Lower lobe of right lung (tissue), 2 donors: ENCODE results near the gene CENPO. TPM values are rescaled to one million over a fixed set of nuclear protein-coding genes. Genes with fewer than 3 reads are reported as not detected.

Experiments
- ATAC-seq, 2 donors: fragments of 200-7000 bp; cut with Tn5 transposase; one replicate each; pipeline ENCODE4 v1.9.1; 2020 to 2022; ENCODE audit warnings: mild to moderate bottlenecking in 2 of 2, moderate library complexity in 2 of 2
- DNase-seq: peaks from one replicate; pipeline ENCODE4 v3.0.0-alpha.2; 2020
- H3K27ac ChIP-seq: fragments of 200-600 bp; one replicate; pipeline ENCODE4 v1.8.0; 2022
- H3K27me3 ChIP-seq: fragments of 200-600 bp; one replicate; pipeline ENCODE4 v1.8.0; 2022; ENCODE audit warnings: low read depth
- H3K36me3 ChIP-seq: fragments of 200-600 bp; one replicate; pipeline ENCODE4 v1.8.0; 2022; ENCODE audit warnings: mild to moderate bottlenecking
- H3K4me1 ChIP-seq: fragments of 200-600 bp; one replicate; pipeline ENCODE4 v1.8.0; 2022
- H3K4me3 ChIP-seq: fragments of 200-600 bp; one replicate; pipeline ENCODE4 v1.8.0; 2022; ENCODE audit warnings: mild to moderate bottlenecking
- H3K9me3 ChIP-seq: fragments of 200-600 bp; one replicate; pipeline ENCODE4 v1.8.0; 2022
- CTCF ChIP-seq: fragments of 200-600 bp; IDR thresholded peaks from one replicate; pipeline ENCODE4 v1.8.0; 2022; ENCODE audit warnings: antibody characterized with exemption, mild to moderate bottlenecking
- intact Hi-C: fragments of 100-400 bp; cut with DNase I; formaldehyde crosslinking; loops from one replicate; pipeline ENCODE4 v1.11.0; 2022
- total RNA-seq: library from RNA; stranded (reverse); fragmentation: NEBNext Ultra II Directional; extraction: Animal tissue kit (Norgen Biotek cat#: 25700); gene quantifications from one replicate; pipeline ENCODE4 v1.2.1, GENCODE V29; 2021
- donor health status: DM: no; HTN: yes; CAD: no; lungs with severe emphysema.

The CENPO gene
- total RNA-seq, 1 donor from 2014 or later = 5.3 TPM

- DNase-seq = no peak
- ATAC-seq = no peak
- H3K27ac ChIP-seq = no peak overlapping the region
- no peaks in the 10 kb centered on the region for H3K9me3 ChIP-seq
- peaks cover 26% of the 10 kb centered on the region for H3K36me3 ChIP-seq
- no peaks in the 10 kb centered on the region for H3K4me1 ChIP-seq
- no peak overlapping the region for H3K4me3 ChIP-seq
- no peaks in the 10 kb centered on the region for H3K27me3 ChIP-seq
- intact Hi-C loops = no loop called here
- no peak for TF ChIP-seq CTCF
Measured at GRCh38 chr2:24814516-24814915, 21.3 kb downstream of the CENPO start.

GRCh38 chr2:24815171-24815570 is 21.9 kb downstream of the CENPO start:
- ATAC-seq (no peak), DNase-seq (no peak)
- Histone ChIP-seq H3K27ac (no peak overlapping the region), H3K4me1 (no peaks in the 10 kb centered on the region), H3K4me3 (no peak overlapping the region), H3K9me3 (no peaks in the 10 kb centered on the region), H3K27me3 (no peaks in the 10 kb centered on the region), H3K36me3 (peaks cover 29% of the 10 kb centered on the region)
- no peak for TF ChIP-seq CTCF
- intact Hi-C loops = no loop called here

- Histone ChIP-seq H3K9me3 (no peaks in the 10 kb centered on the region), H3K27me3 (no peaks in the 10 kb centered on the region), H3K4me3 (no peak overlapping the region), H3K36me3 (peaks cover 32% of the 10 kb centered on the region), H3K4me1 (no peaks in the 10 kb centered on the region), H3K27ac (no peak overlapping the region)
- DNase-seq (no peak), ATAC-seq (no peak)
- intact Hi-C loops = no loop called here
- no peak for TF ChIP-seq CTCF
Measured at GRCh38 chr2:24816404-24816803, 23.2 kb downstream of the CENPO start.

GRCh38 chr2:24816884-24817283 is 23.7 kb downstream of the CENPO start:
- TF ChIP-seq CTCF = no peak
- Histone ChIP-seq H3K4me1 (no peaks in the 10 kb centered on the region), H3K4me3 (no peak overlapping the region), H3K9me3 (no peaks in the 10 kb centered on the region), H3K27me3 (no peaks in the 10 kb centered on the region), H3K36me3 (peaks cover 32% of the 10 kb centered on the region), H3K27ac (no peak overlapping the region)
- intact Hi-C loops = no loop called here
- DNase-seq = no peak
- ATAC-seq = no peak

- ATAC-seq = no peak
- Histone ChIP-seq H3K36me3 (peaks cover 44% of the 10 kb centered on the region), H3K4me3 (no peak overlapping the region), H3K27me3 (no peaks in the 10 kb centered on the region), H3K9me3 (no peaks in the 10 kb centered on the region), H3K4me1 (no peaks in the 10 kb centered on the region), H3K27ac (no peak overlapping the region)
- DNase-seq = no peak
- intact Hi-C loops = no loop called here
- TF ChIP-seq CTCF = no peak
Measured at GRCh38 chr2:24818721-24819167, 25.5 kb downstream of the CENPO start.
